DOHH2 (cell line): ENCODE results near the gene MEOX2.

Experiments used
- H3F3A ChIP-seq: fragments of 200-600 bp; sonication (generic), shearing (Covaris generic); 2 replicates; pipeline ENCODE4 v1.6.0; 2016; ENCODE audit warnings: antibody characterized with exemption, mild to moderate bottlenecking; ENCODE audit not compliant: control insufficient read depth, insufficient read depth
- H3K27ac ChIP-seq: fragments of 200-600 bp; sonication (generic); 2 replicates; pipeline ENCODE4 v1.5.1; 2014; ENCODE audit warnings: low read depth, mild to moderate bottlenecking, low read length, moderate library complexity
- H3K27me3 ChIP-seq: fragments of 200-600 bp; sonication (generic); 2 replicates; pipeline ENCODE4 v1.6.1; 2014; ENCODE audit warnings: mild to moderate bottlenecking, low read length, mixed read lengths; ENCODE audit not compliant: control insufficient read depth
- H3K36me3 ChIP-seq: fragments of 200-600 bp; sonication (generic); 2 replicates; pipeline ENCODE4 v1.6.1; 2014; ENCODE audit warnings: mild to moderate bottlenecking, low read length, moderate library complexity, mixed read lengths; ENCODE audit not compliant: control insufficient read depth
- H3K4me1 ChIP-seq: fragments of 200-600 bp; sonication (generic); 2 replicates; pipeline ENCODE4 v1.6.1; 2014; ENCODE audit warnings: mild to moderate bottlenecking, low read length, mixed read lengths; ENCODE audit not compliant: control insufficient read depth
- H3K4me2 ChIP-seq: fragments of 200-600 bp; sonication (generic); 2 replicates; pipeline ENCODE4 v1.6.0; 2014; ENCODE audit warnings: mild to moderate bottlenecking, low read length, moderate library complexity
- H3K4me3 ChIP-seq: fragments of 200-600 bp; sonication (generic); 2 replicates; pipeline ENCODE4 v1.5.1; 2014; ENCODE audit warnings: mild to moderate bottlenecking, low read length, mixed read lengths
- H3K79me2 ChIP-seq: fragments of 200-600 bp; sonication (generic); 2 replicates; pipeline ENCODE4 v1.6.1; 2014; ENCODE audit warnings: mild to moderate bottlenecking, low read length, mixed read lengths; ENCODE audit not compliant: control insufficient read depth
- H3K9me2 ChIP-seq: fragments of 200-600 bp; sonication (generic); replicated peaks from 2 replicates; pipeline ENCODE4 v1.6.1; 2014; ENCODE audit warnings: mild to moderate bottlenecking, low read length, mixed read lengths; ENCODE audit not compliant: control insufficient read depth
- H3K9me3 ChIP-seq: fragments of 200-600 bp; sonication (generic); 2 replicates; pipeline ENCODE4 v1.6.1; 2014; ENCODE audit warnings: antibody characterized with exemption, low read length, mixed read lengths; ENCODE audit not compliant: control insufficient read depth, insufficient read depth
- H4K20me1 ChIP-seq: fragments of 200-600 bp; sonication (generic); 2 replicates; pipeline ENCODE4 v1.6.0; 2014; ENCODE audit warnings: low read depth, mild to moderate bottlenecking, antibody characterized with exemption, low read length, moderate library complexity; ENCODE audit not compliant: control insufficient read depth, insufficient read depth
- EZH2phosphoT487 ChIP-seq: fragments of 200-600 bp; sonication (generic); IDR thresholded peaks from 2 replicates; pipeline ENCODE4 v1.6.1; 2017; ENCODE audit warnings: borderline replicate concordance, mild to moderate bottlenecking, antibody characterized with exemption, low read length, moderate library complexity, mixed read lengths
- TF ChIP-seq, protein P1 (sequence below): fragments of 200-600 bp; sonication (generic); IDR thresholded peaks from one replicate; pipeline ENCODE4 v1.5.1; 2014; ENCODE audit warnings: antibody characterized with exemption, mild to moderate bottlenecking, low read depth, low read length; ENCODE audit not compliant: poor library complexity, severe bottlenecking

The MEOX2 gene

DNA sequence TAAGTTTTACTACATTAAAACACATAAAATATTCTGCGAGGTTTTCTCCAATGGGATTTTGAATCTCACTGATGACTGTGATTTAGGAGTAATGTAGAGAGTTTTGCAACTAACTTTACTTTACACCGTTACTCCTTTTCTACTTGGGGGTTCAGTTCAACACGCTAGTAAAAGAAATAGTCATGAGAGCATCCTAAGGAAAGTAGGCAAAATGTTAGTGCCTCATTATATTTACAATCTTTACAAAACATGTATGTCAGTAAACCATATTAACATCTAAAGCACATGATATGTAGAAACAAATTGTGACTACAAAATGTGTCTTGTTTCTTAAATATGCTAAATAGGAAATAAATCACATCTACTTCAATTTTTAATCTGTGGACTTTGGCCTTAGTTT lies 6.0 kb downstream of the MEOX2 start:
- Histone ChIP-seq H3K36me3 (no peaks in the 10 kb centered on the region), H3K4me2 (no peak overlapping the region), H3K27ac (no peak overlapping the region), H4K20me1 (no peaks in the 10 kb centered on the region), H3K9me2 (no peaks in the 10 kb centered on the region; the same call in 1 of the 2 replicates), H3K4me1 (no peaks in the 10 kb centered on the region), H3K4me3 (no peak overlapping the region), H3K27me3 (no peaks in the 10 kb centered on the region), H3K9me3 (peaks cover 3% of the 10 kb centered on the region; the same call in 1 of the 2 replicates), H3K79me2 (no peaks in the 10 kb centered on the region), H3F3A (no peaks in the 10 kb centered on the region)
- TF ChIP-seq EZH2phosphoT487: no peak
- TF ChIP-seq, protein P1, sequence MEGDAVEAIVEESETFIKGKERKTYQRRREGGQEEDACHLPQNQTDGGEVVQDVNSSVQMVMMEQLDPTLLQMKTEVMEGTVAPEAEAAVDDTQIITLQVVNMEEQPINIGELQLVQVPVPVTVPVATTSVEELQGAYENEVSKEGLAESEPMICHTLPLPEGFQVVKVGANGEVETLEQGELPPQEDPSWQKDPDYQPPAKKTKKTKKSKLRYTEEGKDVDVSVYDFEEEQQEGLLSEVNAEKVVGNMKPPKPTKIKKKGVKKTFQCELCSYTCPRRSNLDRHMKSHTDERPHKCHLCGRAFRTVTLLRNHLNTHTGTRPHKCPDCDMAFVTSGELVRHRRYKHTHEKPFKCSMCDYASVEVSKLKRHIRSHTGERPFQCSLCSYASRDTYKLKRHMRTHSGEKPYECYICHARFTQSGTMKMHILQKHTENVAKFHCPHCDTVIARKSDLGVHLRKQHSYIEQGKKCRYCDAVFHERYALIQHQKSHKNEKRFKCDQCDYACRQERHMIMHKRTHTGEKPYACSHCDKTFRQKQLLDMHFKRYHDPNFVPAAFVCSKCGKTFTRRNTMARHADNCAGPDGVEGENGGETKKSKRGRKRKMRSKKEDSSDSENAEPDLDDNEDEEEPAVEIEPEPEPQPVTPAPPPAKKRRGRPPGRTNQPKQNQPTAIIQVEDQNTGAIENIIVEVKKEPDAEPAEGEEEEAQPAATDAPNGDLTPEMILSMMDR: no peak

- no peak overlapping the region for H3K27ac ChIP-seq
- H3F3A ChIP-seq: no peaks in the 10 kb centered on the region
- no peaks in the 10 kb centered on the region for H4K20me1 ChIP-seq
- no peaks in the 10 kb centered on the region for H3K79me2 ChIP-seq
- H3K27me3 ChIP-seq: no peaks in the 10 kb centered on the region
- no peak overlapping the region for H3K4me2 ChIP-seq
- H3K36me3 ChIP-seq: no peaks in the 10 kb centered on the region
- no peaks in the 10 kb centered on the region for H3K4me1 ChIP-seq
- no peaks in the 10 kb centered on the region for H3K9me3 ChIP-seq
- H3K9me2 ChIP-seq: no peaks in the 10 kb centered on the region; the same call in 1 of the 2 replicates
- TF ChIP-seq EZH2phosphoT487: no peak
- TF ChIP-seq, protein P1: no peak
- H3K4me3 ChIP-seq: no peak overlapping the region
These were observed 7.2 kb downstream of the MEOX2 start for GRCh38 chr7:15679306-15679705.

- H3K4me1 ChIP-seq: no peaks in the 10 kb centered on the region
- no peaks in the 10 kb centered on the region for H3K9me3 ChIP-seq
- no peaks in the 10 kb centered on the region for H3K79me2 ChIP-seq
- no peak overlapping the region for H3K4me2 ChIP-seq
- no peak for TF ChIP-seq EZH2phosphoT487
- TF ChIP-seq, protein P1: no peak
- H3K27me3 ChIP-seq: no peaks in the 10 kb centered on the region
- H4K20me1 ChIP-seq: no peaks in the 10 kb centered on the region
- no peak overlapping the region for H3K4me3 ChIP-seq
- H3K36me3 ChIP-seq: no peaks in the 10 kb centered on the region
- H3F3A ChIP-seq: no peaks in the 10 kb centered on the region
- H3K9me2 ChIP-seq: no peaks in the 10 kb centered on the region; the same call in 1 of the 2 replicates
- no peak overlapping the region for H3K27ac ChIP-seq
These were observed 7.8 kb downstream of the MEOX2 start for GRCh38 chr7:15678653-15679052.

DNA sequence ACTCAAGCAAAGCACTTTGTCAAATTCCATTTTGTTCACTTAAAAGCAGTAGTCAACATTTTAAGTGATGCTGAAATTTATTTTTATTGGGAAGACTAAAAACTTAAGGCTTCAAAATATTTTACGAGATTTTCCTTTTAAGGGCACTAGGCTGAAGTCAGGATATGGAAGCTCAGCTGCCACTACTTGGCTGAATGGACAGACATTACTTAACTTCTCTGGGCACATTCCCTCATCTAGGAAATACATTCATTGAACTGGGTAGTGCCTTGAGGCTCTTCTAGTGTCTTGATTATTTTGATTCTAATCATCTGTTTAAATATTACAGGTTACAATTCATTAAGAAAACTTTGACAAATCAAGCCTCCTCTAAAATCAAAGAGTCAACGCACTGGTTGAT lies 11.1 kb downstream of the MEOX2 start:
- Histone ChIP-seq H3K4me2 (no peak overlapping the region), H3K27ac (no peak overlapping the region), H3K9me3 (no peaks in the 10 kb centered on the region; the same call in 1 of the 2 replicates), H3K4me3 (no peak overlapping the region), H3K79me2 (no peaks in the 10 kb centered on the region), H3F3A (no peaks in the 10 kb centered on the region), H3K36me3 (no peaks in the 10 kb centered on the region), H3K9me2 (no peaks in the 10 kb centered on the region), H4K20me1 (no peaks in the 10 kb centered on the region), H3K27me3 (no peaks in the 10 kb centered on the region), H3K4me1 (no peaks in the 10 kb centered on the region)
- TF ChIP-seq, protein P1: no peak
